AG10803 (cell line): ENCODE measurements around the gene HRG.

ENCODE experiments used
- DNase-seq: peaks from one replicate; pipeline ENCODE4 v3.0.0; 2010; ENCODE audit warnings: low read depth
- H3K4me3 ChIP-seq: 2 replicates; pipeline ENCODE4 v1.5.1; 2011; ENCODE audit warnings: mild to moderate bottlenecking, low read length, control low read depth
- TF ChIP-seq, protein P1 (sequence below): conservative IDR thresholded peaks from 2 replicates; pipeline ENCODE4 v1.5.1; 2011; ENCODE audit warnings: mild to moderate bottlenecking, low read length, control low read depth, inconsistent platforms

Gene HRG

DNA sequence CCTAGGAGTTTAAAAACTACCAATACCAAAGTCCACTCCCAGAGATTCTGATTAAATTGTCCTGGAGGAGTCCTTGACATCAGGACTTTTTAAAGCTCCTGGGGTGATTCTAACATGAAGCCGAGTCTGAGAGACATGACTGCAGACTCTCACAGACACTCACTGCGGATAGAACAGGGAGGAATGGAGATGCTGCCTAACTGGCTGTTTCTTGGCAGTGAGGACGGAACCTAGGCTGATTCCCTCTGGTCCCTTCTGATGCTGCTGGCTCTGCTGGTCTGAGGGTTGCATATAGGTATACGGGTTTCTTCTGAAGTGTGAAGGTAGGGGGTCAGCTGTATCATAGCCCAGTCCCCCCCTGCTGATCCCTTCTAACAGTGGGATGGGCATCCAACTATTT lies 1.3 kb upstream of the HRG start:
- TF ChIP-seq, protein P1, sequence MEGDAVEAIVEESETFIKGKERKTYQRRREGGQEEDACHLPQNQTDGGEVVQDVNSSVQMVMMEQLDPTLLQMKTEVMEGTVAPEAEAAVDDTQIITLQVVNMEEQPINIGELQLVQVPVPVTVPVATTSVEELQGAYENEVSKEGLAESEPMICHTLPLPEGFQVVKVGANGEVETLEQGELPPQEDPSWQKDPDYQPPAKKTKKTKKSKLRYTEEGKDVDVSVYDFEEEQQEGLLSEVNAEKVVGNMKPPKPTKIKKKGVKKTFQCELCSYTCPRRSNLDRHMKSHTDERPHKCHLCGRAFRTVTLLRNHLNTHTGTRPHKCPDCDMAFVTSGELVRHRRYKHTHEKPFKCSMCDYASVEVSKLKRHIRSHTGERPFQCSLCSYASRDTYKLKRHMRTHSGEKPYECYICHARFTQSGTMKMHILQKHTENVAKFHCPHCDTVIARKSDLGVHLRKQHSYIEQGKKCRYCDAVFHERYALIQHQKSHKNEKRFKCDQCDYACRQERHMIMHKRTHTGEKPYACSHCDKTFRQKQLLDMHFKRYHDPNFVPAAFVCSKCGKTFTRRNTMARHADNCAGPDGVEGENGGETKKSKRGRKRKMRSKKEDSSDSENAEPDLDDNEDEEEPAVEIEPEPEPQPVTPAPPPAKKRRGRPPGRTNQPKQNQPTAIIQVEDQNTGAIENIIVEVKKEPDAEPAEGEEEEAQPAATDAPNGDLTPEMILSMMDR, result no peak
- DNase-seq, result no peak
- no peak overlapping the region for H3K4me3 ChIP-seq

DNA sequence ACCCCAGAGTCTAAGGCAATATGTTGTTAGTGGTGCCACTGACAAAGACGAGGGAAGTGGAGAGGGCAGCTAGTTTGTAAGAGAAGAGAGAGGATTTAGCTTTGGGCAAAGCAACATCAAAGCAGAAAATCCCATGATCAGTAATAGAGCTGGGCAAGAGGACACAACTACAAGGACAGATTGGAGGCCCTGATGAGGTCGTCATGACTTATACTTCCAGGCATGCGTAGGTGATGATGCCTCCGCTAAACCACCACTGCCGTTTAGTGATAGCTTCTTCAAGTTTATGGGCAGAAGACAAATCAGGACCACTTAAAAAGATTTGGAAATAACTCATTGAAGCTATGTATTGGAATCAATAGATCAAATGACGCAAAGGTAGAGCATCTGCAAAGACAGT lies 2.6 kb downstream of the HRG start:
- TF ChIP-seq, protein P1, result no peak
- DNase-seq, result no peak

DNA sequence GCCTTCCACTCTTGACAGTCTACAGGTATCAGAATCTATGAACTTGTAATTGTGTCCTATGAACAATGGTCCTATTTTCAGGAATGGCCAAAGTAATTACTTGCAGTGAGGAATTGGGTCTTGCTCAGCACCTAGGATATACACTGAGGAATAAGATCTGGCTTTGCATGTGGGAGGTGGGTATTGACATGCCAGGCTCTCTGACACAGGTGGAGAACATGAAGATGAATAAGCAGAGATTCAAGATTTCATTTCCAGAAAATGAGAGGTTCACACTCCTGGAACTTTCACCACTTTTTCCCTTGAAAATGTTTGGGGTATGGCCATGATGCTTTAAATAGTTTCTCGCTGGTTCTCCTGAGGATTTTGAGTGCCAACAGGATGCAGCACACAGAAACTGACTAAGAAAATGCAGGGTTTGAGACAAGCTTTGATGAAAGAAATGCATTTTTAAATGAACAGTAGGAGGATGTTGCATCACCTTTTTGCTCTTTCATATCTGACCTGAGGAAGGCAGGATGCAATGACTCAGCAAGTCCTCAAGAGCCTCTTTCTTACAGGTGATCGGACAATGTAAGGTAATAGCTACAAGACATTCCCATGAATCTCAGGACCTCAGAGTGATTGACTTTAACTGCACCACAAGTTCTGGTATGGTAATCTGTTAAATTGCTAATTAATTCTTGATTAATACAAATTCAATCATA lies 3.7 kb downstream of the HRG start:
- DNase-seq, result no peak
- H3K4me3 ChIP-seq, result no peak overlapping the region
- TF ChIP-seq, protein P1, result no peak

More for the DNA sequence above, 2.6 kb downstream of the HRG start:
- H3K4me3 ChIP-seq, result no peak overlapping the region

DNA sequence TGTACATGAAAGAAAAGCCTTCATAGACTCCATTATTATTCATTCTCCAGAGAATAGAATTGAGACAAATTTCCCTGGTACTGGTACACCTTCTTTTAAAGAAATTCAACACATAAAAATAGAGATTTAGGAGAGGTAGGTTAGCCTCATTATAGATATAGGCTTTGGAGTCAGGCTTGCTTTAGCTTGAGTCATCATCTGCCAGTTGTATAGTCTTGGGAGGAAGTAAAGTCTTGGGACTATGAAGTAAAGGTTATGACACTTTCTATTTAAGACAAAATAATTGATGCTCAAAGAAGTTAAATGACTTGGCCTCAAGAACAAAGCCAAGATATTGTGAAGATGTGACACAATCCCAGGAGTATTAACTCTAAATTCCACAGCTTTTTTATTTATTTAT lies 4.3 kb downstream of the HRG start:
- no peak for DNase-seq
- H3K4me3 ChIP-seq, result no peak overlapping the region
- TF ChIP-seq, protein P1, result no peak

DNA sequence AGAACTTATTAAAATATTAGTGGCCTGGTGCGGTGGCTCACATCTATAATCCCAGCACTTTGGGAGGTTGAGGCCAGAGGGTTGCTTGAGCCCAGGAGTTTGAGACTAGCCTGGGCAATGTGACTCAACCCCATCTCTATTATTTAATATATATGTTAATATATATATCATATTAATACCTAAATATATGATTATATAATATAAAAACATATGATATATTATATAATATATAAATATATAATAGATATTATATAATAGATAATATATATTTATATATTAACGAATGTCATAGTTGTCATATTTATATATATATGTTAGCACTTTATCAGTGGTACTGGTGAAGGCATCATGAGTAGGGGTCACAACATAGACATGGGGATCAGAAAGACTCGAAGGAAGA lies 5.2 kb downstream of the HRG start:
- DNase-seq, result no peak
- no peak overlapping the region for H3K4me3 ChIP-seq
- TF ChIP-seq, protein P1, result no peak

DNA sequence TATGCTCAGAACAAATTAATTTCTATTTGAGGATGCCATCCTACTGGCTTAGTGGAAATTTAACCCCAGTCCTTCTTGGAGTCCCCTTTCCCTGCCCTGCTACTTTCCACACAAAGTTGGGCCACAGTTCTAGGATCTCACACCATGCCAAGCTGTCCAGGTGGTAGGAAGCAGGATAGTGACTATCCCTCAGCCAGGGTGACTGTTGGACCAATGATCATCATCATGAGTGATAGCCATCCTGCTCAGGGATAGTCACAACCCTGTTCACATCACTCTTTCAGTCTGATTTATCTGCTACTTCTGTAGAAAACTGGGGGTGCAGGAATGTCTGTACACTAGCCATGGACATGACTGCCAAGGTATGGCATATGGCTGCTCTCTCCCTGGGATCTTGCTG lies 12.8 kb downstream of the HRG start:
- H3K4me3 ChIP-seq, result no peak overlapping the region
- TF ChIP-seq, protein P1, result no peak
- DNase-seq, result no peak

DNA sequence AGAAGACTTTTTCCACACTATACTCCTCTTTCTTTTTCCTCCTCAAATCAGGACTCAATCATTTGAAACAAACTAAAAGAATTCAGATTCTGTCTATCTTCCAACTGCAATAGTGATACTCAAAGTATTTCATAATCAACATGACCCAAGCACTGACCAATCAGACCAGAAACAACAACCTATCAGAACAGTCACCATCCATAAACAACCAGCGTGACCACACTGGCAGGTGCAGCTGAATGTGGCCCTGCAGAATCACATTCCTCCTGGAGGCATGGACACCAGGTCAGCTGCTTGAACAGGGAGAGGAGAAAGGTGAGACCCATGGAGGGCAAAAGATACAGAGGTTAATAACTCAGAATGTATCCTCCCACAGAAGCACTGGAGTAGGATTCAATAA lies 13.3 kb downstream of the HRG start:
- no peak for DNase-seq
- H3K4me3 ChIP-seq, result no peak overlapping the region
- TF ChIP-seq, protein P1, result no peak
